ENCODE measurements around the gene SQOR.

GRCh38 chr15:45669422-45669821 is 34.6 kb downstream of the SQOR start:
- TF ChIP-seq CTCF (IDR thresholded peaks at IDR 0.05): no peak
- no peak for TF ChIP-seq POLR2A (IDR thresholded peaks at IDR 0.05)

All from body of pancreas (tissue), 4 donors.